CD14-positive monocyte (primary cell): ENCODE data around the gene AREL1. TPM values are rescaled to one million over a fixed set of nuclear protein-coding genes. Genes with fewer than 3 reads are reported as not detected.

Experiments used
- DNase-seq, 3 donors: peaks; one replicate each; pipeline ENCODE4 v3.0.0-alpha.2; 2011 to 2022
- H2AFZ ChIP-seq: 2 replicates; pipeline ENCODE4 v1.6.0; 2012; ENCODE audit warnings: mild to moderate bottlenecking, low read depth, low read length, inconsistent platforms; ENCODE audit not compliant: insufficient read depth, poor library complexity, severe bottlenecking
- H3K27ac ChIP-seq, 2 donors: 1 replicate in 1 of 2; 2 replicates in 1 of 2; pipeline ENCODE4 v1.5.1; 2012 to 2013; ENCODE audit warnings: low read length in 2 of 2, control low read depth in 1 of 2, inconsistent platforms in 1 of 2, low read depth in 1 of 2, mild to moderate bottlenecking in 1 of 2
- H3K27me3 ChIP-seq, 2 donors: one replicate each; pipeline versions ENCODE4 v1.6.0 to v1.6.1; 2011 to 2013; ENCODE audit warnings: low read length in 2 of 2; ENCODE audit not compliant: control insufficient read depth in 2 of 2, insufficient read depth in 2 of 2
- H3K36me3 ChIP-seq, 2 donors: replicated peaks in 1 of 2; 1 replicate in 1 of 2; 2 replicates in 1 of 2; pipeline versions ENCODE4 v1.5.1 to v1.6.1; 2012 to 2013; ENCODE audit warnings: low read length in 2 of 2, control low read depth in 1 of 2, inconsistent platforms in 1 of 2, mild to moderate bottlenecking in 1 of 2; ENCODE audit not compliant: insufficient read depth in 2 of 2, control insufficient read depth in 1 of 2
- H3K4me1 ChIP-seq, 2 donors: 1 replicate in 1 of 2; 2 replicates in 1 of 2; pipeline versions ENCODE4 v1.5.1 to v1.6.1; 2012 to 2013; ENCODE audit warnings: low read length in 2 of 2, control low read depth in 1 of 2, inconsistent platforms in 1 of 2, mild to moderate bottlenecking in 1 of 2, moderate library complexity in 1 of 2; ENCODE audit not compliant: insufficient read depth in 2 of 2, control insufficient read depth in 1 of 2
- H3K4me2 ChIP-seq: replicated peaks from 2 replicates; pipeline ENCODE3; 2012; ENCODE audit warnings: low read length, moderate library complexity, mild to moderate bottlenecking; ENCODE audit not compliant: poor library complexity, severe bottlenecking; ENCODE audit errors: extremely low read depth
- H3K4me3 ChIP-seq, 3 experiments: fragments of 200-600 bp in 1 of 3; sonication (generic) in 1 of 3; replicated peaks in 1 of 3; 1 replicate in 2 of 3; 2 replicates in 1 of 3; pipeline ENCODE4 v1.5.1; 2011 to 2013; ENCODE audit warnings: low read length in 3 of 3, mild to moderate bottlenecking in 3 of 3, control low read depth in 2 of 3, low read depth in 2 of 3, inconsistent platforms in 1 of 3, moderate library complexity in 1 of 3
- H3K79me2 ChIP-seq: 2 replicates; pipeline ENCODE4 v1.6.0; 2012; ENCODE audit warnings: mild to moderate bottlenecking, control low read depth, inconsistent platforms, low read length, moderate library complexity; ENCODE audit not compliant: insufficient read depth
- H3K9ac ChIP-seq: 2 replicates; pipeline ENCODE4 v1.6.0; 2017; ENCODE audit warnings: low read length, mild to moderate bottlenecking; ENCODE audit not compliant: insufficient read depth, poor library complexity, severe bottlenecking
- H3K9me3 ChIP-seq, 2 donors: replicated peaks in 1 of 2; 1 replicate in 1 of 2; 2 replicates in 1 of 2; pipeline versions ENCODE4 v1.5.1 to v1.6.1; 2012 to 2013; ENCODE audit warnings: low read length in 2 of 2, control low read depth in 1 of 2; ENCODE audit not compliant: control insufficient read depth in 1 of 2, insufficient read depth in 1 of 2
- H4K20me1 ChIP-seq: 2 replicates; pipeline ENCODE4 v1.6.0; 2012; ENCODE audit warnings: mild to moderate bottlenecking, low read length, control low read depth, moderate library complexity; ENCODE audit not compliant: insufficient read depth
- H3K27ac Mint-ChIP-seq, 7 donors: one replicate each; pipeline ENCODE4 v1.8.0; 2020; ENCODE audit warnings: mild to moderate bottlenecking in 7 of 7, mixed read lengths in 7 of 7, moderate library complexity in 6 of 7, inconsistent platforms in 2 of 7
- H3K27me3 Mint-ChIP-seq, 3 donors: one replicate each; pipeline ENCODE4 v1.8.0; 2021 to 2022; ENCODE audit warnings: low read depth in 3 of 3, mild to moderate bottlenecking in 3 of 3, mixed read lengths in 3 of 3, moderate library complexity in 3 of 3, inconsistent platforms in 1 of 3
- H3K36me3 Mint-ChIP-seq, 2 donors: one replicate each; pipeline ENCODE4 v1.8.0; 2020; ENCODE audit warnings: mixed read lengths in 2 of 2, inconsistent platforms in 1 of 2, mild to moderate bottlenecking in 1 of 2
- H3K4me1 Mint-ChIP-seq: one replicate; pipeline ENCODE4 v1.8.0; 2020; ENCODE audit warnings: mild to moderate bottlenecking, mixed read lengths
- H3K4me3 Mint-ChIP-seq, 2 donors: one replicate each; pipeline ENCODE4 v1.8.0; 2020; ENCODE audit warnings: mild to moderate bottlenecking in 2 of 2, mixed read lengths in 2 of 2, moderate library complexity in 1 of 2
- H3K9me3 Mint-ChIP-seq, 7 donors: one replicate each; pipeline ENCODE4 v1.8.0; 2020 to 2022; ENCODE audit warnings: mixed read lengths in 7 of 7, mild to moderate bottlenecking in 6 of 7, moderate library complexity in 6 of 7, inconsistent platforms in 2 of 7
- WGBS: methylation state at CpG from one replicate; pipeline ENCODE4 v1.1.5; 2013; ENCODE audit warnings: missing lambda C conversion rate; ENCODE audit not compliant: insufficient coverage; 5-methylcytosine and 5-hydroxymethylcytosine counted together
- intact Hi-C, 2 donors: fragments of 100-400 bp; cut with micrococcal nuclease; formaldehyde crosslinking; loops; one replicate each; pipeline versions ENCODE4 v1.15.0 to v1.15.1; 2023
- polyA plus RNA-seq, 3 donors: library from polyadenylated mRNA; depleted of rRNA in 1 of 3; unstranded in 2 of 3; stranded (reverse) in 1 of 3; fragments of 300-500 nt in 2 of 3; fragments of >200 nt in 1 of 3; fragmentation: Illumina TruSeq in 2 of 3; gene quantifications; 1 replicate in 2 of 3; 2 replicates in 1 of 3; pipeline ENCODE4 v1.2.3, GENCODE V29; 2012 to 2021
- TF ChIP-seq, protein P1 (sequence below): fragments of 200-600 bp; IDR thresholded peaks from one replicate; pipeline ENCODE4 v1.8.0; 2022; ENCODE audit warnings: antibody characterized with exemption, mild to moderate bottlenecking

Gene AREL1
- polyA plus RNA-seq, 3 donors: 12.5 to 23.3 (median 20.0) TPM

- no peaks in the 10 kb centered on the region for H4K20me1 ChIP-seq
- TF ChIP-seq, protein P1, sequence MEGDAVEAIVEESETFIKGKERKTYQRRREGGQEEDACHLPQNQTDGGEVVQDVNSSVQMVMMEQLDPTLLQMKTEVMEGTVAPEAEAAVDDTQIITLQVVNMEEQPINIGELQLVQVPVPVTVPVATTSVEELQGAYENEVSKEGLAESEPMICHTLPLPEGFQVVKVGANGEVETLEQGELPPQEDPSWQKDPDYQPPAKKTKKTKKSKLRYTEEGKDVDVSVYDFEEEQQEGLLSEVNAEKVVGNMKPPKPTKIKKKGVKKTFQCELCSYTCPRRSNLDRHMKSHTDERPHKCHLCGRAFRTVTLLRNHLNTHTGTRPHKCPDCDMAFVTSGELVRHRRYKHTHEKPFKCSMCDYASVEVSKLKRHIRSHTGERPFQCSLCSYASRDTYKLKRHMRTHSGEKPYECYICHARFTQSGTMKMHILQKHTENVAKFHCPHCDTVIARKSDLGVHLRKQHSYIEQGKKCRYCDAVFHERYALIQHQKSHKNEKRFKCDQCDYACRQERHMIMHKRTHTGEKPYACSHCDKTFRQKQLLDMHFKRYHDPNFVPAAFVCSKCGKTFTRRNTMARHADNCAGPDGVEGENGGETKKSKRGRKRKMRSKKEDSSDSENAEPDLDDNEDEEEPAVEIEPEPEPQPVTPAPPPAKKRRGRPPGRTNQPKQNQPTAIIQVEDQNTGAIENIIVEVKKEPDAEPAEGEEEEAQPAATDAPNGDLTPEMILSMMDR: no peak
- Mint-ChIP-seq H3K4me1 (peaks cover 6% of the 10 kb centered on the region), H3K36me3 (no peaks in the 10 kb centered on the region), H3K27ac (no peak overlapping the region), H3K9me3 (no peaks in the 10 kb centered on the region), H3K27me3 (peaks cover 1 to 10% (median 9%) of the 10 kb centered on the region in 3 donors), H3K4me3 (no peak overlapping the region)
- H2AFZ ChIP-seq: no peak overlapping the region
- no peak overlapping the region for H3K4me2 ChIP-seq
- no peak overlapping the region for H3K9ac ChIP-seq
- no peaks in the 10 kb centered on the region for H3K9me3 ChIP-seq
- no peaks in the 10 kb centered on the region for H3K36me3 ChIP-seq
- no peak overlapping the region for H3K4me3 ChIP-seq
- no peak overlapping the region for H3K27ac ChIP-seq
- intact Hi-C loops: no loop called here
- DNase-seq: no peak
- no peaks in the 10 kb centered on the region for H3K79me2 ChIP-seq
- WGBS: 100% methylated on average over 1 of the region's 2 CpGs
- no peaks in the 10 kb centered on the region for H3K4me1 ChIP-seq
- H3K27me3 ChIP-seq: no peaks in the 10 kb centered on the region
Measured at GRCh38 chr14:74634964-74635363, 77.9 kb downstream of the AREL1 start.

- H4K20me1 ChIP-seq: no peaks in the 10 kb centered on the region
- H3K4me1 Mint-ChIP-seq: peaks cover 6% of the 10 kb centered on the region
- intact Hi-C loops: no loop called here
- TF ChIP-seq, protein P1: no peak
- no peak overlapping the region for H3K4me3 ChIP-seq
- no peaks in the 10 kb centered on the region for H3K79me2 ChIP-seq
- peaks cover 1 to 10% (median 10%) of the 10 kb centered on the region in 3 donors for H3K27me3 Mint-ChIP-seq
- H3K9me3 Mint-ChIP-seq: no peaks in the 10 kb centered on the region
- H3K4me3 Mint-ChIP-seq: no peak overlapping the region
- no peaks in the 10 kb centered on the region for H3K36me3 ChIP-seq
- H3K4me2 ChIP-seq: no peak overlapping the region
- no peak overlapping the region for H3K27ac ChIP-seq
- no peak overlapping the region for H3K27ac Mint-ChIP-seq
- no peaks in the 10 kb centered on the region for H3K36me3 Mint-ChIP-seq
- H3K27me3 ChIP-seq: no peaks in the 10 kb centered on the region
- no peak overlapping the region for H2AFZ ChIP-seq
- no peak for DNase-seq
- no peaks in the 10 kb centered on the region for H3K9me3 ChIP-seq
- H3K9ac ChIP-seq: no peak overlapping the region
- no peaks in the 10 kb centered on the region for H3K4me1 ChIP-seq
- no CpG with 5 or more reads among the region's 1 CpG for WGBS
Measured at GRCh38 chr14:74634481-74634880, 78.4 kb downstream of the AREL1 start.
